Activated T-cell treated with anti-CD3 and anti-CD28 coated beads, Interleukin-2, amount 50 U/mL, for 72 hours (primary cell): ENCODE data around the gene KLHL5. TPM values are rescaled to one million over a fixed set of nuclear protein-coding genes. Genes with fewer than 3 reads are reported as not detected.
"Not testable (repeated sequence)": the region's sequence is repeated elsewhere in the genome, so short reads cannot be mapped to it uniquely, and the experiment has no call there.

Source experiments
- ATAC-seq, 2 donors: fragments of 150-1000 bp; cut with Tn5 transposase; replicated peaks in 1 of 2; 2 replicates each; pipeline ENCODE4 v1.10.0; 2021; ENCODE audit warnings: moderate library complexity in 2 of 2, mild to moderate bottlenecking in 1 of 2
- DNase-seq, 2 donors: peaks; one replicate each; pipeline ENCODE4 v3.0.0; 2021 to 2022; ENCODE audit warnings: mixed read lengths in 1 of 2
- H3K27ac Mint-ChIP-seq: one replicate; pipeline ENCODE4 v1.8.0; 2022; ENCODE audit warnings: mild to moderate bottlenecking, moderate library complexity, mixed read lengths
- H3K27me3 Mint-ChIP-seq: one replicate; pipeline ENCODE4 v1.8.0; 2022; ENCODE audit warnings: low read depth, mixed read lengths
- H3K36me3 Mint-ChIP-seq, 2 donors: one replicate each; pipeline ENCODE4 v1.8.0; 2022; ENCODE audit warnings: mixed read lengths in 2 of 2, mild to moderate bottlenecking in 1 of 2; ENCODE audit not compliant: insufficient read depth in 2 of 2
- H3K4me1 Mint-ChIP-seq: one replicate; pipeline ENCODE4 v1.8.0; 2022; ENCODE audit warnings: low read depth, mixed read lengths
- H3K4me3 Mint-ChIP-seq, 2 donors: one replicate each; pipeline ENCODE4 v1.8.0; 2022; ENCODE audit warnings: mild to moderate bottlenecking in 2 of 2, mixed read lengths in 2 of 2, moderate library complexity in 2 of 2
- H3K9me3 Mint-ChIP-seq, 2 donors: one replicate each; pipeline ENCODE4 v1.8.0; 2022; ENCODE audit warnings: mixed read lengths in 2 of 2
- total RNA-seq, 2 donors: library from RNA; stranded (reverse); gene quantifications; one replicate each; pipeline ENCODE4 v1.2.3, GENCODE V29; 2022

Gene KLHL5
- total RNA-seq, 2 donors from 2014 or later = 31.7 to 42.5 TPM

GRCh38 chr4:39125600-39125985 is 63.6 kb downstream of the KLHL5 start:
- DNase-seq (no peak), ATAC-seq (no peak)
- Mint-ChIP-seq H3K27ac (peak overlapping the region; percentile 48), H3K9me3 (no peaks in the 10 kb centered on the region), H3K27me3 (no peaks in the 10 kb centered on the region), H3K36me3 (peaks cover 3 to 10% of the 10 kb centered on the region in 2 donors), H3K4me3 (no peak overlapping the region), H3K4me1 (no peaks in the 10 kb centered on the region)

GRCh38 chr4:39126256-39127095 is 64.4 kb downstream of the KLHL5 start:
- ATAC-seq (no peak), DNase-seq (no peak)
- Mint-ChIP-seq H3K27me3 (no peaks in the 10 kb centered on the region), H3K4me3 (no peak overlapping the region), H3K4me1 (no peaks in the 10 kb centered on the region), H3K27ac (no peak overlapping the region), H3K9me3 (no peaks in the 10 kb centered on the region), H3K36me3 (peaks cover 3 to 10% of the 10 kb centered on the region in 2 donors)

GRCh38 chr4:39133623-39134022 is 71.6 kb downstream of the KLHL5 start:
- Mint-ChIP-seq H3K36me3 (peaks cover 0 to 2% of the 10 kb centered on the region in 2 donors), H3K4me3 (no peak overlapping the region), H3K9me3 (no peaks in the 10 kb centered on the region), H3K4me1 (peaks cover 12% of the 10 kb centered on the region), H3K27me3 (no peaks in the 10 kb centered on the region), H3K27ac (no peak overlapping the region)
- DNase-seq (no peak), ATAC-seq (no peak)

GRCh38 chr4:39134683-39135306 is 72.8 kb downstream of the KLHL5 start:
- ATAC-seq = no peak
- peak overlapping the region; percentile 67 for H3K27ac Mint-ChIP-seq
- peaks cover 12% of the 10 kb centered on the region for H3K4me1 Mint-ChIP-seq

GRCh38 chr4:39138227-39138626 is 76.2 kb downstream of the KLHL5 start:
- peaks cover 12% of the 10 kb centered on the region for H3K4me1 Mint-ChIP-seq
- H3K27me3 Mint-ChIP-seq, H3K27ac Mint-ChIP-seq, H3K4me3 Mint-ChIP-seq, DNase-seq, H3K36me3 Mint-ChIP-seq, H3K9me3 Mint-ChIP-seq, ATAC-seq: not testable (repeated sequence)

More at GRCh38 chr4:39134683-39135306, 72.8 kb downstream of the KLHL5 start:
- peak overlapping the region in 1 of 2 donors; percentile 4 for H3K4me3 Mint-ChIP-seq
- no peaks in the 10 kb centered on the region for H3K27me3 Mint-ChIP-seq
- DNase-seq = no peak
- H3K9me3 Mint-ChIP-seq = no peaks in the 10 kb centered on the region
- H3K36me3 Mint-ChIP-seq = peaks cover 0 to 2% of the 10 kb centered on the region in 2 donors

- no peaks in the 10 kb centered on the region for H3K9me3 Mint-ChIP-seq
- peaks cover 5% of the 10 kb centered on the region for H3K4me1 Mint-ChIP-seq
- no peaks in the 10 kb centered on the region for H3K27me3 Mint-ChIP-seq
- ATAC-seq = no peak
- H3K27ac Mint-ChIP-seq = peak overlapping the region; percentile 84
- peaks cover 0 to 2% of the 10 kb centered on the region in 2 donors for H3K36me3 Mint-ChIP-seq
- no peak for DNase-seq
- H3K4me3 Mint-ChIP-seq = no peak overlapping the region
Observed at GRCh38 chr4:39146211-39146610, 84.2 kb downstream of the KLHL5 start.

GRCh38 chr4:39154009-39154408 is 92.0 kb downstream of the KLHL5 start:
- ATAC-seq = no peak
- Mint-ChIP-seq H3K4me3 (no peak overlapping the region), H3K27me3 (no peaks in the 10 kb centered on the region), H3K9me3 (no peaks in the 10 kb centered on the region), H3K4me1 (peaks cover 9% of the 10 kb centered on the region), H3K36me3 (peaks cover 0 to under 1% of the 10 kb centered on the region in 2 donors), H3K27ac (no peak overlapping the region)
- DNase-seq = no peak

- H3K36me3 Mint-ChIP-seq = no peaks in the 10 kb centered on the region
- no peaks in the 10 kb centered on the region for H3K9me3 Mint-ChIP-seq
- H3K27ac Mint-ChIP-seq = no peak overlapping the region
- no peak overlapping the region for H3K4me3 Mint-ChIP-seq
- H3K4me1 Mint-ChIP-seq = no peaks in the 10 kb centered on the region
- no peak for ATAC-seq
- H3K27me3 Mint-ChIP-seq = no peaks in the 10 kb centered on the region
- DNase-seq = no peak
Observed at GRCh38 chr4:39157520-39157919, 95.5 kb downstream of the KLHL5 start.

GRCh38 chr4:39166177-39166576 is 104.1 kb downstream of the KLHL5 start:
- DNase-seq (no peak), ATAC-seq (no peak)
- Mint-ChIP-seq H3K27ac (no peak overlapping the region), H3K4me3 (no peak overlapping the region), H3K9me3 (peaks cover 4 to 6% of the 10 kb centered on the region in 2 donors), H3K36me3 (peaks cover 0 to 3% of the 10 kb centered on the region in 2 donors), H3K27me3 (no peaks in the 10 kb centered on the region), H3K4me1 (no peaks in the 10 kb centered on the region)

- ATAC-seq (no peak), DNase-seq (no peak)
- no peaks in the 10 kb centered on the region for H3K27me3 Mint-ChIP-seq
- no peak overlapping the region for H3K4me3 Mint-ChIP-seq
- H3K9me3 Mint-ChIP-seq = peaks cover 4 to 6% of the 10 kb centered on the region in 2 donors
- H3K4me1 Mint-ChIP-seq = no peaks in the 10 kb centered on the region
- peaks cover 0 to 3% of the 10 kb centered on the region in 2 donors for H3K36me3 Mint-ChIP-seq
- no peak overlapping the region for H3K27ac Mint-ChIP-seq
Observed at GRCh38 chr4:39166669-39167068, 104.6 kb downstream of the KLHL5 start.

- no peak overlapping the region for H3K27ac Mint-ChIP-seq
- H3K4me1 Mint-ChIP-seq = no peaks in the 10 kb centered on the region
- no peak for ATAC-seq
- peaks cover 0 to 3% of the 10 kb centered on the region in 2 donors for H3K36me3 Mint-ChIP-seq
- peaks cover 4 to 6% of the 10 kb centered on the region in 2 donors for H3K9me3 Mint-ChIP-seq
- no peak overlapping the region for H3K4me3 Mint-ChIP-seq
- no peak for DNase-seq
- peaks cover under 1% of the 10 kb centered on the region for H3K27me3 Mint-ChIP-seq
Observed at GRCh38 chr4:39169426-39169825, 107.4 kb downstream of the KLHL5 start.

GRCh38 chr4:39170301-39170700 is 108.3 kb downstream of the KLHL5 start:
- Mint-ChIP-seq H3K4me1 (no peaks in the 10 kb centered on the region), H3K36me3 (peaks cover 0 to 3% of the 10 kb centered on the region in 2 donors), H3K27me3 (peaks cover 10% of the 10 kb centered on the region), H3K9me3 (peaks cover 4 to 6% of the 10 kb centered on the region in 2 donors), H3K4me3 (no peak overlapping the region), H3K27ac (no peak overlapping the region)
- DNase-seq = no peak
- ATAC-seq = no peak
